ENCODE data around the gene COMMD4. TPM values are rescaled to one million over a fixed set of nuclear protein-coding genes. Genes with fewer than 3 reads are reported as not detected.

The COMMD4 gene
- total RNA-seq (2022; extraction: Qiagen RNA extraction; ENCODE audit: low read depth), result 167 to 194 TPM (median 184 TPM) in 5 replicates

GRCh38 chr15:75335705-75336355 is at the start of gene COMMD4:
COMMD4 (plus strand) TSS chr15:75336063; CDS start chr15:75336090, 27 bp downstream.

GRCh38 chr15:75346796-75347221 is 10.9 kb downstream of the COMMD4 start, which contains the start of gene NEIL1:
NEIL1 (plus strand) TSS chr15:75347039; CDS start chr15:75348906, 1,867 bp downstream.

GRCh38 chr15:75367913-75368688 is 32.2 kb downstream of the COMMD4 start, which contains the start of gene MAN2C1:
MAN2C1 (minus strand) TSS chr15:75368607; CDS start chr15:75368583, 24 bp downstream.

Other genes starting within 250 kb of the COMMD4 start
- 25.0 to 31.7 TPM (median 30.1 TPM) in 5 replicates for gene C15orf39, start 134.2 kb upstream of the COMMD4 start, total RNA-seq (2022; extraction: Qiagen RNA extraction; ENCODE audit: low read depth)
- gene GOLGA6C, start 77.7 kb upstream of the COMMD4 start, total RNA-seq (2022; extraction: Qiagen RNA extraction; ENCODE audit: low read depth), result 0.05 TPM in 1 of 5 replicates, not detected in the others
- 0.05 TPM in 1 of 5 replicates, not detected in the others for gene GOLGA6D, start 53.2 kb upstream of the COMMD4 start, total RNA-seq (2022; extraction: Qiagen RNA extraction; ENCODE audit: low read depth)
- gene NEIL1, start 11.0 kb downstream of the COMMD4 start, total RNA-seq (2022; extraction: Qiagen RNA extraction; ENCODE audit: low read depth), result 1.9 to 3.5 TPM (median 2.2 TPM) in 5 replicates
- 64.3 to 95.6 TPM (median 73.4 TPM) in 5 replicates for gene MAN2C1, start 32.5 kb downstream of the COMMD4 start, total RNA-seq (2022; extraction: Qiagen RNA extraction; ENCODE audit: low read depth)
- 25.8 to 38.2 TPM (median 33.5 TPM) in 5 replicates for gene SIN3A, start 115.6 kb downstream of the COMMD4 start, total RNA-seq (2022; extraction: Qiagen RNA extraction; ENCODE audit: low read depth)
- gene PTPN9, start 243.3 kb downstream of the COMMD4 start, total RNA-seq (2022; extraction: Qiagen RNA extraction; ENCODE audit: low read depth), result 36.3 to 49.9 TPM (median 45.3 TPM) in 5 replicates

All from A549 treated with CpdA at 1 μM for 4 hours (cell line).